Heart right ventricle (tissue), 16 donors: ENCODE results near the gene ZMYND10. TPM values are rescaled to one million over a fixed set of nuclear protein-coding genes. Genes with fewer than 3 reads are reported as not detected.

Experiments used
- ATAC-seq, 8 donors: fragments of 200-7000 bp; cut with Tn5 transposase; one replicate each; pipeline ENCODE4 v1.9.1; 2020; ENCODE audit warnings: mild to moderate bottlenecking in 8 of 8, moderate library complexity in 8 of 8, moderate number of reproducible peaks in 1 of 8
- DNase-seq, 2 donors: peaks; one replicate each; pipeline ENCODE4 v3.0.0-alpha.2; 2020
- H3K27ac ChIP-seq, 10 donors: fragments of 200-600 bp; sonication (generic) in 2 of 10; one replicate each; pipeline versions ENCODE4 v1.5.0 to v1.8.0; 2020 to 2022; ENCODE audit warnings: mild to moderate bottlenecking in 3 of 10
- H3K27me3 ChIP-seq, 7 donors: fragments of 200-600 bp; one replicate each; pipeline ENCODE4 v1.8.0; 2021 to 2022; ENCODE audit warnings: mild to moderate bottlenecking in 2 of 7
- H3K36me3 ChIP-seq, 9 donors: fragments of 200-600 bp; sonication (generic) in 1 of 9; one replicate each; pipeline versions ENCODE4 v1.5.0 to v1.8.0; 2020 to 2022; ENCODE audit warnings: mild to moderate bottlenecking in 2 of 9
- H3K4me1 ChIP-seq, 9 donors: fragments of 200-600 bp; sonication (generic) in 1 of 9; one replicate each; pipeline versions ENCODE4 v1.5.0 to v1.8.0; 2020 to 2022; ENCODE audit warnings: mild to moderate bottlenecking in 4 of 9
- H3K4me3 ChIP-seq, 10 donors: fragments of 200-600 bp; sonication (generic) in 2 of 10; one replicate each; pipeline versions ENCODE4 v1.5.0 to v1.8.0; 2020 to 2022; ENCODE audit warnings: mild to moderate bottlenecking in 7 of 10, moderate library complexity in 2 of 10
- H3K9me3 ChIP-seq, 11 donors: fragments of 200-600 bp in 10 of 11; sonication (generic) in 2 of 11; one replicate each; pipeline versions ENCODE4 v1.5.0 to v1.8.0; 2013 to 2022; ENCODE audit warnings: mild to moderate bottlenecking in 2 of 11, control low read depth in 1 of 11, moderate library complexity in 1 of 11
- WGBS, 2 donors: extraction: QIAGEN DNeasy Blood & Tissue Kit; methylation state at CpG; one replicate each; pipeline ENCODE4 v1.1.7; 2013; ENCODE audit warnings: inconsistent platforms in 1 of 2; 5-methylcytosine and 5-hydroxymethylcytosine counted together
- intact Hi-C, 10 donors: fragments of 100-400 bp; cut with DNase I; formaldehyde crosslinking; loops; one replicate each; pipeline versions ENCODE4 v1.11.1 to v1.14.2; 2022
- polyA plus RNA-seq, 2 donors: library from polyadenylated mRNA; stranded (reverse); fragments of 200-250 nt; gene quantifications; one replicate each; pipeline ENCODE4 v1.2.3, GENCODE V29; 2013
- total RNA-seq, 10 donors: library from RNA; stranded (reverse); fragmentation: NEBNext Ultra II Directional in 3 of 10; extraction: Animal tissue kit (Norgen Biotek cat#: 25700) in 3 of 10; gene quantifications; one replicate each; pipeline versions ENCODE4 v1.2.1 to v1.2.4, GENCODE V29; 2021 to 2023
- TF ChIP-seq, protein P1 (sequence below), 9 donors: fragments of 200-600 bp; sonication (generic) in 2 of 9; IDR thresholded peaks; one replicate each; pipeline versions ENCODE4 v1.5.0 to v1.8.0; 2021 to 2022; ENCODE audit warnings: antibody characterized with exemption in 9 of 9, mild to moderate bottlenecking in 5 of 9, moderate library complexity in 1 of 9
- donor health status: Arrhythmogenic right ventricular cardiomyopathy.
- donor health status: ischemic (EF 13 %, LVEDD 7.1; RV severe dilation, severe dysfunction).
- donor health status: healthy with polysubstance abuse.
- donor health status: DM: no; HTN: yes; CAD: no.
- donor health status: DM: no; HTN: no; CAD: no.
- donor health status: ischemic (EF 25% LVEDD 6.9; RV normal size, moderate dysfunction).
- donor health status: ischemic (EF 25% LVEDD 5.7; RV mildly dilated, moderate dysfunction).
- donor health status: healthy.
- donor health status: DM: yes; HTN: yes; CAD: no.
- donor health status: Ischemic cardiomyopathy.
- donor health status: ischemic (EF 35%, LVEDD 5.7; RV mildly dilated, moderate dysfunction).
- donor health status: nonischemic (EF 11% LVEDD 7.7; RV severe dilation, severe dysfunction).
- donor health status: DM: yes; HTN: yes; CAD: no.
- donor health status: PGD.
- donor health status: ischemic (EF 29% LVEDD 5.4; RV normal size, mild dysfunction).
- donor health status: nonischemic (EF 23%, LVEDD 6.1; RV moderate dilation, normal function).

Gene ZMYND10
- total and polyA plus RNA-seq, 12 donors, result 0.15 to 0.88 (median 0.22) TPM; not detected in 7

DNA sequence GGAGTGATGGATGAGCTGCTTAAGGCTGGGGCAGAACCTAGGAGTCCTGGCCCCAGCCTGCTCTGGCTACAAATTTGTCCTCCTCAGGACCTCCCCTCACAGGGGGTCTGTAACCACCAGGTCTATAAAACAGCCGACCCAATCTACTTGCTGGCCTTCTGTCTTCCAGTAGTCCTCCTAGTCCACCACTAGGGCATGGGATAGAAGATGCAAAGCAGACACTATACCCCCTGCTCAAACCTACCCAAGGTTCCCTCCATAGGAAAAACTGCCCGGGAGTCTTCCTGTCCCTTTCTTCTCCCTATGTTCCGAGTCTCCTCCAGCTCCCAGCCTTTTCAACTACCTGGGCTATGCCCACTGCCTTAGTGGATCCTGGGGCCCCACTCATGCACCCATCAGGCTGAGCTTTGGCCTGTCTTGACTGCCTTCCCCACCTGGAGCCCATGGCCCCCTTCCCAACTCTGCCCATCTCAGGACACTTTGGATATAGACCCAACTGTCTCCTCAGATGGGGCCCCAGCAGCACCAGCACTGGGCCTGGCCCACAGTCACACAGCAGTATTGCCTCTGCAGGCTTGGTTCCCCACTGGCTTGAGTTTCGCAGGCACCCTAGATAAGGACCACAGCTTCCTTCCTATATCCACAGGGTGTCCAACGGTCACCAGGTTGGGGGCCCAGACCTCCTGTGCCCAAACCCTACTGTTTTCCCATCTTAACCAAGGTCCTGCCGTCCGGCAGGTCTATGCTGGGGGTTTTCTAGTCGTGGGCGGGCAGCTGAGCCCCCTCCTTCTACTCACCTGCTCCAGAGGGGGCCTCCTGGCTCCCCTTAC, 47.4 kb downstream of the ZMYND10 start:
- H3K4me3 ChIP-seq, result peak overlapping the region; percentile 52 to 82 (median 68)
- H3K9me3 ChIP-seq, result no peaks in the 10 kb centered on the region
- TF ChIP-seq, protein P1, sequence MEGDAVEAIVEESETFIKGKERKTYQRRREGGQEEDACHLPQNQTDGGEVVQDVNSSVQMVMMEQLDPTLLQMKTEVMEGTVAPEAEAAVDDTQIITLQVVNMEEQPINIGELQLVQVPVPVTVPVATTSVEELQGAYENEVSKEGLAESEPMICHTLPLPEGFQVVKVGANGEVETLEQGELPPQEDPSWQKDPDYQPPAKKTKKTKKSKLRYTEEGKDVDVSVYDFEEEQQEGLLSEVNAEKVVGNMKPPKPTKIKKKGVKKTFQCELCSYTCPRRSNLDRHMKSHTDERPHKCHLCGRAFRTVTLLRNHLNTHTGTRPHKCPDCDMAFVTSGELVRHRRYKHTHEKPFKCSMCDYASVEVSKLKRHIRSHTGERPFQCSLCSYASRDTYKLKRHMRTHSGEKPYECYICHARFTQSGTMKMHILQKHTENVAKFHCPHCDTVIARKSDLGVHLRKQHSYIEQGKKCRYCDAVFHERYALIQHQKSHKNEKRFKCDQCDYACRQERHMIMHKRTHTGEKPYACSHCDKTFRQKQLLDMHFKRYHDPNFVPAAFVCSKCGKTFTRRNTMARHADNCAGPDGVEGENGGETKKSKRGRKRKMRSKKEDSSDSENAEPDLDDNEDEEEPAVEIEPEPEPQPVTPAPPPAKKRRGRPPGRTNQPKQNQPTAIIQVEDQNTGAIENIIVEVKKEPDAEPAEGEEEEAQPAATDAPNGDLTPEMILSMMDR (IDR thresholded peaks at IDR 0.05), result peak in 1 of 9 donors; percentile 5
- no peak for ATAC-seq
- intact Hi-C loops, result no loop called here
- 46 to 59% methylated on average over 9 of the region's 9 CpGs for WGBS, 2 donors
- H3K36me3 ChIP-seq, result peaks cover 0 to 22% (median 0%) of the 10 kb centered on the region in 9 donors
- peaks cover 23 to 56% (median 48%) of the 10 kb centered on the region in 9 donors for H3K4me1 ChIP-seq
- H3K27ac ChIP-seq, result peak overlapping the region; percentile 87 to 96 (median 95)
- H3K27me3 ChIP-seq, result no peaks in the 10 kb centered on the region
- no peak for DNase-seq

DNA sequence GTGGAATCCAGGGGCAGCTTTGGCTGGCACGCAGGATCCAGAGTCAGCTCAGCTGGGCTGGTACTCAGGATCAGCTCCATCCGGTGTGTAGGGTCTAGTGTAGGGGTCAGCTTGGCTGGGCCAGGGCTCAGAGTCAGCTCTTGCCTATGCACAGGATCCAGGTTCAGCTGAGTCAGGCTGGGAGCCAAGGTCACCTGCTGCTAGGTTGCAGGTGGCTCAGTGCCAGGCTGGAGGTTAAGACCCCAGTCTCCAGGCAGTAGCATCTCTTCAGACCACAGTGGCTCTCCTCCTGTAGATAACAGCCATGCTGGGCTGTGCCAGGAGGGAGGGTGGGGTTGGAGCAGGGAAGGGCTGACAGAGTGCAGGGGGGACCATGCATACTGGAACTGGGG, 48.2 kb downstream of the ZMYND10 start:
- TF ChIP-seq, protein P1 (IDR thresholded peaks at IDR 0.05), result no peak
- H3K4me3 ChIP-seq, result no peak overlapping the region
- ATAC-seq (no peak), DNase-seq (no peak)
- H3K27ac ChIP-seq, result peak overlapping the region in 3 of 10 donors; percentile 91 to 95 (median 95)
- WGBS, 2 donors, result 84 to 87% methylated on average over 2 of the region's 2 CpGs
- intact Hi-C loops, result no loop called here
- no peaks in the 10 kb centered on the region for H3K9me3 ChIP-seq
- H3K36me3 ChIP-seq, result peaks cover 0 to 22% (median 0%) of the 10 kb centered on the region in 9 donors
- peaks cover 23 to 55% (median 47%) of the 10 kb centered on the region in 9 donors for H3K4me1 ChIP-seq
- no peaks in the 10 kb centered on the region for H3K27me3 ChIP-seq

DNA sequence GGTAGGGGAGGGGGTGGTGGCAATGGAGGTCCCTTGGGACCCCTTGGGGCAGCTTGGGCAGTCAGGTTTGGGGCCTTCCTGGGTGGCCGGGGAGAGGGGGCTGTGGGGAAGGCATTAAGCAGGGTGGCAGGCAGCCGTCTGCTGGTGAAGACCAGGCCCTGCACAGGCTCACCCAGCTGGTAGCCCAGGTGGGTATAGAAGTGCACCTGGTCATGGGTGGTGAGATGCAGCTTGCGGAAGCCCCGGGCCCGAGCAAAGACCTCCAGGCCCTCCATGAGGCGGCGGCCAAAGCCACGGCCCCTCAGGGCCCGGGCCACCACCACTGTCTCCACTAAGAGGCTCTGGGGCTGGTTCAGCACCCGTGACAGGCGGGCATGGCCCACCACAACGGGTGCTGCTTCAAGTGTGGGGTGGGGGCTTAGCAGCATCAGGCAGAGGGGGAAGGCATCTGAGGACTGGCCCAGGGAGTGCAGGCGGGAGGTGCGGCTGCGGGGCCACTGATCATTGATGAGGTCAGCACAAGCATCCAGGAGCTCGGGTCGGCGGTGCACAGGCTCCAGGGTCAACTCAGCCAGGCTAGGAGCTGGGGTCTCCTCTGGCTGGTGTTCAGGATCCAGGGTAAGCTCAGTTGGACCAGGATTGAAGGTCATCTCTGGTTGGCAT, 48.7 kb downstream of the ZMYND10 start:
- Histone ChIP-seq H3K9me3 (no peaks in the 10 kb centered on the region), H3K27me3 (no peaks in the 10 kb centered on the region), H3K27ac (no peak overlapping the region), H3K36me3 (peaks cover 0 to 22% (median 0%) of the 10 kb centered on the region in 9 donors), H3K4me3 (no peak overlapping the region), H3K4me1 (peaks cover 23 to 50% (median 42%) of the 10 kb centered on the region in 9 donors)
- WGBS, 2 donors, result 92 to 94% methylated on average over 18 of the region's 18 CpGs
- DNase-seq, result no peak
- ATAC-seq, result no peak
- intact Hi-C loops, result no loop called here
- TF ChIP-seq, protein P1 (IDR thresholded peaks at IDR 0.05), result no peak

DNA sequence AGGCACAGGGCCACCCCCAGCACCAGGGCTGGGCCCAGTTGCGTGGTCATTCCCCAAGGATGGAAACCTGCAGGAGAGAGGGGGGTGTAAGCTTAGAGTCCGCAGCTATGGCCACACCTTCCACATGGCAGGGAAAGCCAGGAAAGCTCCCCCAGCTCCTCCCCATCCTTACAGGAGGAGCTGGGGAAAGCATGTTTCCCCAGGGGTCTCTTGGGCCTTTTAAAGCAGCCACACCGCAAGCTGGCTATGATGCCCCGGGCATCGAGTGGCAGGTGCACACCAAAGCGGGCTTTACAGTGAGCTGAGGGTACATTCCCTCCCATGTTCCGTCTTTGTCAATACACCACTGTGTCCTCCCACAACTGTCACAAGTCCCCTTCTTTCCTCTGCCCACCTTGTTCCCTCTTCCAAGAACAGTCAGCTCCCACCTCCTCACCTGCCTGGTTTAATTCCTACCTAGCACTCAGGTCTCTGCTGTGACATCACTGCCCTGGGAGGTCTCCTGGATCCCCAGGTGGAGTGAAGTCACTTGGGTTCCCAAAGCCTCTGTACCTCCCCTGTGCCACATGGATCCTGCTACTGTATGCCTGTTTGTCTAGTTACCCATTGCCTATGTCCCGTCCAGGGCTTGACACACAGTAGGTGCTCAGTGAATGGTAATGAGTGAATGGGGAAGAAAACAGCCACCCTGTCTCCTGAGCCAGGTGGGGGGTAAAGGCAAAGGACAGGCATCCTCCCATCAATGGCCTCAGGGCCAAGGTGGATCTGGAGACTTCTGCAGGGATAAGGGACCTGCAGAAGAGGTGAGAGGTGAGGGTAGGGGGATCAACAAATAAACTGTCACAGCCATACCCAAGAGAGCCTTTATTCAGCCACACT, 49.7 kb downstream of the ZMYND10 start:
- no peak for ATAC-seq
- Histone ChIP-seq H3K9me3 (no peaks in the 10 kb centered on the region), H3K27me3 (no peaks in the 10 kb centered on the region), H3K4me3 (no peak overlapping the region), H3K4me1 (peaks cover 28 to 53% (median 43%) of the 10 kb centered on the region in 9 donors), H3K27ac (no peak overlapping the region), H3K36me3 (peaks cover 0 to 16% (median 0%) of the 10 kb centered on the region in 9 donors)
- WGBS, 2 donors, result 88 to 89% methylated on average over 8 of the region's 8 CpGs
- no peak for DNase-seq
- TF ChIP-seq, protein P1 (IDR thresholded peaks at IDR 0.05), result no peak
- intact Hi-C loops, result no loop called here
